Heart left ventricle (tissue), 16 donors: ENCODE measurements around the gene KCNMB2. TPM values are rescaled to one million over a fixed set of nuclear protein-coding genes. Genes with fewer than 3 reads are reported as not detected.

Source experiments
- ATAC-seq, 4 donors: fragments of 200-7000 bp; cut with Tn5 transposase; one replicate each; pipeline ENCODE4 v1.9.1; 2020 to 2022; ENCODE audit warnings: moderate library complexity in 4 of 4, mild to moderate bottlenecking in 3 of 4, moderate number of reproducible peaks in 1 of 4
- DNase-seq, 5 donors: peaks; one replicate each; pipeline ENCODE4 v3.0.0-alpha.2; 2020
- H3K27ac ChIP-seq, 12 donors: fragments of 200-600 bp; sonication (generic) in 4 of 12; one replicate each; pipeline versions ENCODE4 v1.5.0 to v1.8.0; 2016 to 2022; ENCODE audit warnings: mild to moderate bottlenecking in 2 of 12
- H3K27me3 ChIP-seq, 9 donors: fragments of 200-600 bp; sonication (generic) in 2 of 9; one replicate each; pipeline versions ENCODE4 v1.5.1 to v1.8.0; 2016 to 2022; ENCODE audit warnings: mild to moderate bottlenecking in 3 of 9
- H3K36me3 ChIP-seq, 9 donors: fragments of 200-600 bp; sonication (generic) in 2 of 9; one replicate each; pipeline versions ENCODE4 v1.5.0 to v1.8.0; 2018 to 2022; ENCODE audit warnings: mild to moderate bottlenecking in 2 of 9
- H3K4me1 ChIP-seq, 12 donors: fragments of 200-600 bp; sonication (generic) in 4 of 12; one replicate each; pipeline versions ENCODE4 v1.5.0 to v1.8.0; 2016 to 2022; ENCODE audit warnings: mild to moderate bottlenecking in 3 of 12
- H3K4me3 ChIP-seq, 12 donors: fragments of 200-600 bp; sonication (generic) in 4 of 12; one replicate each; pipeline versions ENCODE4 v1.5.0 to v1.8.0; 2017 to 2022; ENCODE audit warnings: mild to moderate bottlenecking in 9 of 12, moderate library complexity in 4 of 12
- H3K9me3 ChIP-seq, 12 donors: fragments of 200-600 bp; sonication (generic) in 4 of 12; one replicate each; pipeline versions ENCODE4 v1.5.0 to v1.8.0; 2016 to 2022; ENCODE audit warnings: mild to moderate bottlenecking in 1 of 12
- WGBS, 4 donors: extraction: QIAGEN DNeasy Blood & Tissue Kit in 2 of 4; methylation state at CpG; one replicate each; pipeline versions ENCODE4 v1.1.5 to v1.1.7; 2013 to 2018; 5-methylcytosine and 5-hydroxymethylcytosine counted together
- intact Hi-C, 10 donors: fragments of 100-400 bp; cut with DNase I; formaldehyde crosslinking; loops; one replicate each; pipeline versions ENCODE4 v1.11.1 to v1.14.2; 2022
- polyA plus RNA-seq, 2 donors: library from polyadenylated mRNA; stranded (reverse); fragments of 200-250 nt; gene quantifications; one replicate each; pipeline ENCODE4 v1.2.3, GENCODE V29; 2013
- total RNA-seq, 9 donors: library from RNA; depleted of rRNA in 2 of 9; stranded (reverse); fragments of >200 nt in 2 of 9; fragmentation: NEBNext Ultra II Directional in 3 of 9; extraction: Animal tissue kit (Norgen Biotek cat#: 25700) in 3 of 9; gene quantifications; one replicate each; pipeline versions ENCODE4 v1.1.0 to v1.2.4, GENCODE V29; 2016 to 2023
- TF ChIP-seq, protein P1 (sequence below), 12 donors: fragments of 200-600 bp; sonication (generic) in 4 of 12; IDR thresholded peaks; one replicate each; pipeline versions ENCODE4 v1.5.0 to v1.8.0; 2018 to 2022; ENCODE audit warnings: antibody characterized with exemption in 12 of 12, mild to moderate bottlenecking in 5 of 12
- donor health status: ischemic (EF 13 %, LVEDD 7.1; RV severe dilation, severe dysfunction).
- donor health status: healthy with polysubstance abuse.
- donor health status: DM: no; HTN: yes; CAD: no.
- donor health status: DM: no; HTN: no; CAD: no.
- donor health status: ischemic (EF 25% LVEDD 6.9; RV normal size, moderate dysfunction).
- donor health status: ischemic (EF 25% LVEDD 5.7; RV mildly dilated, moderate dysfunction).
- donor health status: healthy.
- donor health status: DM: yes; HTN: yes; CAD: no.
- donor health status: ischemic (EF 35%, LVEDD 5.7; RV mildly dilated, moderate dysfunction).
- donor health status: nonischemic (EF 11% LVEDD 7.7; RV severe dilation, severe dysfunction).
- donor health status: DM: yes; HTN: yes; CAD: no.
- donor health status: PGD.
- donor health status: ischemic (EF 29% LVEDD 5.4; RV normal size, mild dysfunction).
- donor health status: nonischemic (EF 23%, LVEDD 6.1; RV moderate dilation, normal function).

The KCNMB2 gene
- total and polyA plus RNA-seq, 11 donors, result 0.37 to 5.7 (median 2.0) TPM; not detected in 1

DNA sequence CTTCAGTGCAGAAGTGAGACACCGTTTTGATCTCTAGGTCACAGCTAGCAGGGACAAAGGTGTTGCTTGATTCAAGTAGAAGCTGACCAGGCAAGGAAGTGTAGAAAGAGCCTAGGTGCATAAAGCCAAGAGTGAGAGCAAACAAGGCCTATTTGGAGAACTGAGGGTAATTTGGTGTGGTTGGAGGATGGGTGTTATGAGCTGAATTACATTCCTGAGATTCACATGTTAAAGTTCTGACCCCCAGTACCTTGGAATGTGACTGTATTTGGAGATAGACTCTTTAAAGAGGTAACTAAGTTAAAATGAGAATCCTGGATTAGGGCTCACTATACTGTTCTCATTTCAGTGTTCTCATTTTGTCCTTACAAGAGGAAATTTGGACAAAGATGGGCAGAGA is 344.0 kb downstream of the KCNMB2 start:
- no peaks in the 10 kb centered on the region for H3K36me3 ChIP-seq
- no peak for DNase-seq
- no peaks in the 10 kb centered on the region for H3K27me3 ChIP-seq
- no peaks in the 10 kb centered on the region for H3K4me1 ChIP-seq
- H3K27ac ChIP-seq, result no peak overlapping the region
- ATAC-seq, result no peak
- 65 to 76% (median 67%) methylated on average over 1 of the region's 1 CpG for WGBS, 4 donors
- H3K4me3 ChIP-seq, result no peak overlapping the region
- TF ChIP-seq, protein P1, sequence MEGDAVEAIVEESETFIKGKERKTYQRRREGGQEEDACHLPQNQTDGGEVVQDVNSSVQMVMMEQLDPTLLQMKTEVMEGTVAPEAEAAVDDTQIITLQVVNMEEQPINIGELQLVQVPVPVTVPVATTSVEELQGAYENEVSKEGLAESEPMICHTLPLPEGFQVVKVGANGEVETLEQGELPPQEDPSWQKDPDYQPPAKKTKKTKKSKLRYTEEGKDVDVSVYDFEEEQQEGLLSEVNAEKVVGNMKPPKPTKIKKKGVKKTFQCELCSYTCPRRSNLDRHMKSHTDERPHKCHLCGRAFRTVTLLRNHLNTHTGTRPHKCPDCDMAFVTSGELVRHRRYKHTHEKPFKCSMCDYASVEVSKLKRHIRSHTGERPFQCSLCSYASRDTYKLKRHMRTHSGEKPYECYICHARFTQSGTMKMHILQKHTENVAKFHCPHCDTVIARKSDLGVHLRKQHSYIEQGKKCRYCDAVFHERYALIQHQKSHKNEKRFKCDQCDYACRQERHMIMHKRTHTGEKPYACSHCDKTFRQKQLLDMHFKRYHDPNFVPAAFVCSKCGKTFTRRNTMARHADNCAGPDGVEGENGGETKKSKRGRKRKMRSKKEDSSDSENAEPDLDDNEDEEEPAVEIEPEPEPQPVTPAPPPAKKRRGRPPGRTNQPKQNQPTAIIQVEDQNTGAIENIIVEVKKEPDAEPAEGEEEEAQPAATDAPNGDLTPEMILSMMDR (IDR thresholded peaks at IDR 0.05), result no peak
- H3K9me3 ChIP-seq, result peaks cover 0 to 9% (median 0%) of the 10 kb centered on the region in 12 donors
- intact Hi-C loops, result no loop called here
